GM23338 (cell line): Measurements from ENCODE around the gene TMEM204. TPM values are rescaled to one million over a fixed set of nuclear protein-coding genes. Genes with fewer than 3 reads are reported as not detected.

Experiments
- ATAC-seq: fragments of 200-7000 bp; cut with Tn5 transposase; 3 replicates; pipeline ENCODE4 v1.9.1; 2020
- DNase-seq: peaks from one replicate; pipeline ENCODE4 v3.0.0-alpha.2; 2015; ENCODE audit warnings: low spot score
- H2AFZ ChIP-seq: fragments of 200-600 bp; sonication (generic); 2 replicates; pipeline ENCODE4 v1.8.0; 2016; ENCODE audit warnings: antibody characterized with exemption, mild to moderate bottlenecking, moderate library complexity
- H3F3A ChIP-seq: fragments of 200-600 bp; sonication (generic); replicated peaks from 2 replicates; pipeline ENCODE4 v1.8.0; 2017; ENCODE audit warnings: antibody characterized with exemption, mixed run types, low read depth
- H3K27ac ChIP-seq: fragments of 200-600 bp; sonication (generic); 2 replicates; pipeline ENCODE4 v1.6.1; 2016; ENCODE audit warnings: low read depth
- H3K27me3 ChIP-seq: fragments of 200-600 bp; sonication (generic); 2 replicates; pipeline ENCODE4 v1.8.0; 2016; ENCODE audit warnings: mild to moderate bottlenecking, mixed run types, moderate library complexity; ENCODE audit not compliant: insufficient read depth
- H3K36me3 ChIP-seq: fragments of 200-600 bp; sonication (generic); 2 replicates; pipeline ENCODE4 v1.8.0; 2016; ENCODE audit warnings: mild to moderate bottlenecking; ENCODE audit not compliant: insufficient read depth
- H3K4me1 ChIP-seq: fragments of 200-600 bp; sonication (generic); 2 replicates; pipeline ENCODE4 v1.8.0; 2016; ENCODE audit warnings: mild to moderate bottlenecking, moderate library complexity; ENCODE audit not compliant: insufficient read depth
- H3K4me2 ChIP-seq: fragments of 200-600 bp; sonication (generic); 2 replicates; pipeline ENCODE4 v1.7.1; 2017; ENCODE audit warnings: mixed run types
- H3K4me3 ChIP-seq: fragments of 200-600 bp; sonication (generic); 2 replicates; pipeline ENCODE4 v1.6.1; 2016; ENCODE audit warnings: mixed run types
- H3K79me2 ChIP-seq: fragments of 200-600 bp; sonication (generic); replicated peaks from 2 replicates; pipeline ENCODE4 v1.8.0; 2017; ENCODE audit warnings: mild to moderate bottlenecking; ENCODE audit not compliant: insufficient read depth
- H3K9me2 ChIP-seq: fragments of 200-600 bp; sonication (generic); 2 replicates; pipeline ENCODE4 v1.8.0; 2017; ENCODE audit not compliant: insufficient read depth
- H4K20me1 ChIP-seq: fragments of 200-600 bp; sonication (generic); replicated peaks from 2 replicates; pipeline ENCODE4 v1.8.0; 2017; ENCODE audit warnings: mild to moderate bottlenecking; ENCODE audit not compliant: insufficient read depth
- H3K27ac Mint-ChIP-seq: 2 replicates; pipeline ENCODE4 v1.8.0; 2020; ENCODE audit warnings: inconsistent platforms, mild to moderate bottlenecking, moderate library complexity, mixed read lengths
- H3K27me3 Mint-ChIP-seq: 3 replicates; pipeline ENCODE4 v1.8.0; 2022; ENCODE audit warnings: low read depth, mild to moderate bottlenecking, moderate library complexity, mixed read lengths, inconsistent platforms; ENCODE audit not compliant: insufficient read depth, poor library complexity
- H3K36me3 Mint-ChIP-seq: 3 replicates; pipeline ENCODE4 v1.8.0; 2021; ENCODE audit warnings: low read depth, mild to moderate bottlenecking, inconsistent platforms, moderate library complexity, mixed read lengths
- H3K4me1 Mint-ChIP-seq: 3 replicates; pipeline ENCODE4 v1.8.0; 2020; ENCODE audit warnings: mild to moderate bottlenecking, inconsistent platforms, mixed read lengths
- H3K4me3 Mint-ChIP-seq: 3 replicates; pipeline ENCODE4 v1.8.0; 2021; ENCODE audit warnings: moderate library complexity, mild to moderate bottlenecking, inconsistent platforms, mixed read lengths
- H3K9me3 Mint-ChIP-seq: 3 replicates; pipeline ENCODE4 v1.8.0; 2020; ENCODE audit warnings: moderate library complexity, mild to moderate bottlenecking, inconsistent platforms, mixed read lengths
- CREB1 ChIP-seq: fragments of 250-450 bp; sonication (Bioruptor Pico); IDR thresholded peaks from 2 replicates; pipeline ENCODE4 v1.5.0; 2020; ENCODE audit warnings: low read depth, mild to moderate bottlenecking, moderate library complexity
- CTCF ChIP-seq, 2 experiments: fragments of 200-600 bp in 1 of 2; sonication (generic) in 1 of 2; conservative IDR thresholded peaks; 2 replicates each; pipeline versions ENCODE4 v1.5.1 to v1.6.1; 2016 to 2017; ENCODE audit warnings: antibody characterized with exemption in 2 of 2, low read depth in 2 of 2, mild to moderate bottlenecking in 2 of 2, moderate library complexity in 1 of 2
- EZH2 ChIP-seq: fragments of 200-600 bp; sonication (generic); IDR thresholded peaks from one replicate; pipeline ENCODE4 v1.8.0; 2017; ENCODE audit warnings: antibody characterized with exemption, mild to moderate bottlenecking, low read depth; ENCODE audit not compliant: unreplicated experiment
- EZH2phosphoT487 ChIP-seq: fragments of 200-600 bp; sonication (generic); IDR thresholded peaks from one replicate; pipeline ENCODE4 v1.8.1; 2018; ENCODE audit warnings: antibody characterized with exemption; ENCODE audit not compliant: unreplicated experiment
- JUNB ChIP-seq: IDR thresholded peaks from one replicate; pipeline ENCODE4 v1.6.1; 2016; ENCODE audit warnings: antibody characterized with exemption; ENCODE audit not compliant: unreplicated experiment
- NANOG ChIP-seq: IDR thresholded peaks from 2 replicates; pipeline ENCODE4 v1.6.1; 2016; ENCODE audit warnings: antibody characterized with exemption, borderline replicate concordance
- POLR2AphosphoS5 ChIP-seq: IDR thresholded peaks from 2 replicates; pipeline ENCODE4 v1.6.1; 2016; ENCODE audit warnings: antibody characterized with exemption, low read depth
- STAT1 ChIP-seq: IDR thresholded peaks from one replicate; pipeline ENCODE4 v1.6.1; 2016; ENCODE audit warnings: antibody characterized with exemption; ENCODE audit not compliant: unreplicated experiment
- ZNF114 ChIP-seq: fragments of 250-450 bp; sonication (Bioruptor Pico); IDR thresholded peaks from 2 replicates; pipeline ENCODE4 v1.5.0; 2020; ENCODE audit warnings: mild to moderate bottlenecking, moderate library complexity
- ZNF331 ChIP-seq: fragments of 250-450 bp; sonication (Bioruptor Pico); IDR thresholded peaks from 2 replicates; pipeline ENCODE4 v1.5.0; 2020; ENCODE audit warnings: low read depth, mild to moderate bottlenecking, moderate library complexity
- ZNF462 ChIP-seq: fragments of 250-450 bp; sonication (Bioruptor Pico); IDR thresholded peaks from 2 replicates; pipeline ENCODE4 v1.5.0; 2020; ENCODE audit warnings: mild to moderate bottlenecking, moderate library complexity
- polyA plus RNA-seq: library from polyadenylated mRNA; unstranded; fragments of >200 nt; fragmentation: Nextera tagmentation; extraction: Ambion mirVana; gene quantifications from 2 replicates; pipeline ENCODE4 v1.2.1, GENCODE V29; 2016
- total RNA-seq: library from RNA; depleted of rRNA; stranded (reverse); fragments of >200 nt; shearing (Covaris generic); gene quantifications from 2 replicates; pipeline ENCODE4 v1.2.3, GENCODE V29; 2014
- TF ChIP-seq, protein P1 (sequence below): IDR thresholded peaks from one replicate; pipeline ENCODE4 v1.6.1; 2018; ENCODE audit warnings: antibody characterized with exemption; ENCODE audit not compliant: unreplicated experiment
- TF ChIP-seq, protein P2 (sequence below): IDR thresholded peaks from 2 replicates; pipeline ENCODE4 v1.6.1; 2016; ENCODE audit warnings: antibody characterized with exemption

Gene TMEM204
- total and polyA plus RNA-seq, 2 experiments from 2014 or later, result 0.14 to 0.21 TPM

DNA sequence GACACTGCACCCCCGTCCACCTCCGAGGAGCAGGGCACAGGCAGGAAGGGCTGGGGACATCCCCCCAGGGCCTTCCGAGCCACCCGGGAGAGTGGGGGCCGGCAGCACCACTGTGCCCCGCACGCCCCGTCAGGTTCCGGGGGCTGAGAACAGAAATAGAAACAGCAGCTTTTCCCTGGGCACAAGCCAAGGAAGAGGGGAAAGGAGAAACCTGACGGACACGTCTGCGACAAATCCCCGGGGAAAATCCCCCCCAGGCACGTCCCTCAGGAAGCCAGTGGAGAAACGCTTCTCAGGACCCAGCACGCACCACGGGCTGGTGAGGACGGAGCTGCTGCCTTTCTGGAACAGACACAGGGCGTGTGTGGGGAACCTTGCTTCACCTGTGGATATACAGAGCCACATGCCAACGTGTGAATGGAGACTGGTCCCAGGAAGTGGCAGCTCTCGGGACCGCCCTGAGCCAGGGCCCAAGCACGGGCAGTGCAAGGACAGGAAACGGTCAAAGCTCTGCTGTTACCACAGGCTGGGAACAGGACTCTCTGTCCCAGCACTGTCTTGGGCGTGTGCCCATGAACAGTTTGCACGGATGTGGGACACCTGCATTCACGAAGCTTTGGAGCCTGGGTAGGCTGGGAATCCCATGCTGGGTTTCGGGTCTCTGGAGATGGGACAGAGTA, 1.2 kb upstream of the TMEM204 start:
- DNase-seq (no peak), ATAC-seq (no peak)
- H2AFZ ChIP-seq, result no peak overlapping the region
- Mint-ChIP-seq H3K4me1 (peaks cover 2% of the 10 kb centered on the region; the same call in 1 of the 3 replicates), H3K9me3 (no peaks in the 10 kb centered on the region), H3K27me3 (peaks cover 6% of the 10 kb centered on the region), H3K36me3 (no peaks in the 10 kb centered on the region; the same call in 2 of the 3 replicates), H3K27ac (no peak overlapping the region), H3K4me3 (no peak overlapping the region)
- no peak for TF ChIP-seq ZNF462 (CRISPR knock-in tag)
- no peak for TF ChIP-seq CTCF (conservative IDR thresholded peaks at IDR 0.05; ENCODE audit: low read depth in 2 of 2)
- no peak for TF ChIP-seq EZH2phosphoT487
- TF ChIP-seq ZNF331 (CRISPR knock-in tag), result no peak
- TF ChIP-seq, protein P1, sequence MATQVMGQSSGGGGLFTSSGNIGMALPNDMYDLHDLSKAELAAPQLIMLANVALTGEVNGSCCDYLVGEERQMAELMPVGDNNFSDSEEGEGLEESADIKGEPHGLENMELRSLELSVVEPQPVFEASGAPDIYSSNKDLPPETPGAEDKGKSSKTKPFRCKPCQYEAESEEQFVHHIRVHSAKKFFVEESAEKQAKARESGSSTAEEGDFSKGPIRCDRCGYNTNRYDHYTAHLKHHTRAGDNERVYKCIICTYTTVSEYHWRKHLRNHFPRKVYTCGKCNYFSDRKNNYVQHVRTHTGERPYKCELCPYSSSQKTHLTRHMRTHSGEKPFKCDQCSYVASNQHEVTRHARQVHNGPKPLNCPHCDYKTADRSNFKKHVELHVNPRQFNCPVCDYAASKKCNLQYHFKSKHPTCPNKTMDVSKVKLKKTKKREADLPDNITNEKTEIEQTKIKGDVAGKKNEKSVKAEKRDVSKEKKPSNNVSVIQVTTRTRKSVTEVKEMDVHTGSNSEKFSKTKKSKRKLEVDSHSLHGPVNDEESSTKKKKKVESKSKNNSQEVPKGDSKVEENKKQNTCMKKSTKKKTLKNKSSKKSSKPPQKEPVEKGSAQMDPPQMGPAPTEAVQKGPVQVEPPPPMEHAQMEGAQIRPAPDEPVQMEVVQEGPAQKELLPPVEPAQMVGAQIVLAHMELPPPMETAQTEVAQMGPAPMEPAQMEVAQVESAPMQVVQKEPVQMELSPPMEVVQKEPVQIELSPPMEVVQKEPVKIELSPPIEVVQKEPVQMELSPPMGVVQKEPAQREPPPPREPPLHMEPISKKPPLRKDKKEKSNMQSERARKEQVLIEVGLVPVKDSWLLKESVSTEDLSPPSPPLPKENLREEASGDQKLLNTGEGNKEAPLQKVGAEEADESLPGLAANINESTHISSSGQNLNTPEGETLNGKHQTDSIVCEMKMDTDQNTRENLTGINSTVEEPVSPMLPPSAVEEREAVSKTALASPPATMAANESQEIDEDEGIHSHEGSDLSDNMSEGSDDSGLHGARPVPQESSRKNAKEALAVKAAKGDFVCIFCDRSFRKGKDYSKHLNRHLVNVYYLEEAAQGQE, result no peak
- no peak for TF ChIP-seq POLR2AphosphoS5
- no peak for TF ChIP-seq JUNB
- no peak for TF ChIP-seq ZNF114 (CRISPR knock-in tag)
- TF ChIP-seq, protein P2, sequence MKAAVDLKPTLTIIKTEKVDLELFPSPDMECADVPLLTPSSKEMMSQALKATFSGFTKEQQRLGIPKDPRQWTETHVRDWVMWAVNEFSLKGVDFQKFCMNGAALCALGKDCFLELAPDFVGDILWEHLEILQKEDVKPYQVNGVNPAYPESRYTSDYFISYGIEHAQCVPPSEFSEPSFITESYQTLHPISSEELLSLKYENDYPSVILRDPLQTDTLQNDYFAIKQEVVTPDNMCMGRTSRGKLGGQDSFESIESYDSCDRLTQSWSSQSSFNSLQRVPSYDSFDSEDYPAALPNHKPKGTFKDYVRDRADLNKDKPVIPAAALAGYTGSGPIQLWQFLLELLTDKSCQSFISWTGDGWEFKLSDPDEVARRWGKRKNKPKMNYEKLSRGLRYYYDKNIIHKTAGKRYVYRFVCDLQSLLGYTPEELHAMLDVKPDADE, result no peak
- no peak for TF ChIP-seq STAT1
- no peak for TF ChIP-seq EZH2
- no peak for TF ChIP-seq CREB1 (CRISPR knock-in tag)
- no peak for TF ChIP-seq NANOG
- no peaks in the 10 kb centered on the region for H3K79me2 ChIP-seq
- no peaks in the 10 kb centered on the region for H3K36me3 ChIP-seq
- no peaks in the 10 kb centered on the region for H3K4me1 ChIP-seq
- no peaks in the 10 kb centered on the region for H4K20me1 ChIP-seq
- no peaks in the 10 kb centered on the region for H3F3A ChIP-seq
- no peak overlapping the region for H3K4me3 ChIP-seq
- no peaks in the 10 kb centered on the region for H3K9me2 ChIP-seq
- H3K27me3 ChIP-seq, result no peaks in the 10 kb centered on the region
- no peak overlapping the region for H3K4me2 ChIP-seq
- H3K27ac ChIP-seq, result no peak overlapping the region
